Naive B cell (primary cell): ENCODE data around the gene PSMB9. TPM values are rescaled to one million over a fixed set of nuclear protein-coding genes. Genes with fewer than 3 reads are reported as not detected.

Experiments
- ATAC-seq, 2 donors: fragments of 150-1000 bp; cut with Tn5 transposase; 2 replicates each; pipeline ENCODE4 v1.10.0; 2021; ENCODE audit warnings: low read depth in 2 of 2, mild to moderate bottlenecking in 2 of 2, moderate library complexity in 2 of 2
- DNase-seq: peaks from one replicate; pipeline ENCODE4 v3.0.0; 2022
- H3K27ac Mint-ChIP-seq, 6 donors: one replicate each; pipeline ENCODE4 v1.8.0; 2020 to 2022; ENCODE audit warnings: mild to moderate bottlenecking in 6 of 6, mixed read lengths in 6 of 6, moderate library complexity in 5 of 6, inconsistent platforms in 2 of 6
- H3K27me3 Mint-ChIP-seq, 3 donors: one replicate each; pipeline ENCODE4 v1.8.0; 2021 to 2022; ENCODE audit warnings: mixed read lengths in 3 of 3, mild to moderate bottlenecking in 1 of 3
- H3K36me3 Mint-ChIP-seq, 2 donors: one replicate each; pipeline ENCODE4 v1.8.0; 2020 to 2022; ENCODE audit warnings: mixed read lengths in 2 of 2, inconsistent platforms in 1 of 2, mild to moderate bottlenecking in 1 of 2
- H3K4me1 Mint-ChIP-seq, 3 donors: one replicate each; pipeline ENCODE4 v1.8.0; 2020 to 2022; ENCODE audit warnings: mixed read lengths in 3 of 3, inconsistent platforms in 1 of 3, mild to moderate bottlenecking in 1 of 3, moderate library complexity in 1 of 3
- H3K4me3 Mint-ChIP-seq, 8 donors: one replicate each; pipeline ENCODE4 v1.8.0; 2020 to 2022; ENCODE audit warnings: mild to moderate bottlenecking in 8 of 8, mixed read lengths in 8 of 8, moderate library complexity in 8 of 8, inconsistent platforms in 2 of 8
- H3K9me3 Mint-ChIP-seq, 7 donors: one replicate each; pipeline ENCODE4 v1.8.0; 2020 to 2022; ENCODE audit warnings: mixed read lengths in 7 of 7, mild to moderate bottlenecking in 5 of 7, inconsistent platforms in 2 of 7, moderate library complexity in 1 of 7
- polyA plus RNA-seq, 6 donors: library from polyadenylated mRNA; unstranded; fragments of 300-500 nt; fragmentation: Illumina TruSeq; gene quantifications; one replicate each; pipeline ENCODE4 v1.2.3, GENCODE V29; 2021; ENCODE audit warnings: low read depth in 6 of 6

The PSMB9 gene
- polyA plus RNA-seq, 6 donors from 2014 or later: 347 to 677 (median 445) TPM

DNA sequence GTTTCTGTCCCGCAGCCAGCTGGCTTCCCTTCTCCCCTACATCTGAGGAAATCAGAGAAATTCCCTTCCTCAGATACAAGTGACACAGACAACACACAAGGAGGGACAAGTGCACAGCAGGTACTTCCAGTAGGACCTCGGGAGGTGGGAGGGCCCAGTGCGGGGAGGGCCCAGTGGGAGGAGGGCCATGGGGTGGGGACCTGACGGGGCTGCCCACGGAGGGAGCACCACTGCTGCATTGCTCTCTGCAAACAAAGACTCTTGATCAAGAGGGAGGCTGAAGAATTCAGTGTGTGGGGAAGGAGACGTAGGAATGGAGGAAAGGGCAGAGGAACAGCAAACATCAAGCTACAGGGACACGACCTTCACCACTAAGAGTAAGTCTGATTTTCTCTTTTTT lies 24.5 kb upstream of the PSMB9 start:
- H3K27ac Mint-ChIP-seq: peak overlapping the region in 2 of 6 donors; percentile 48 to 72
- ATAC-seq (no peak), DNase-seq (no peak)
- H3K36me3 Mint-ChIP-seq: peaks cover 15 to 44% of the 10 kb centered on the region in 2 donors
- peaks cover 29 to 57% (median 31%) of the 10 kb centered on the region in 3 donors for H3K4me1 Mint-ChIP-seq
- no peak overlapping the region for H3K4me3 Mint-ChIP-seq
- no peaks in the 10 kb centered on the region for H3K9me3 Mint-ChIP-seq
- no peaks in the 10 kb centered on the region for H3K27me3 Mint-ChIP-seq

DNA sequence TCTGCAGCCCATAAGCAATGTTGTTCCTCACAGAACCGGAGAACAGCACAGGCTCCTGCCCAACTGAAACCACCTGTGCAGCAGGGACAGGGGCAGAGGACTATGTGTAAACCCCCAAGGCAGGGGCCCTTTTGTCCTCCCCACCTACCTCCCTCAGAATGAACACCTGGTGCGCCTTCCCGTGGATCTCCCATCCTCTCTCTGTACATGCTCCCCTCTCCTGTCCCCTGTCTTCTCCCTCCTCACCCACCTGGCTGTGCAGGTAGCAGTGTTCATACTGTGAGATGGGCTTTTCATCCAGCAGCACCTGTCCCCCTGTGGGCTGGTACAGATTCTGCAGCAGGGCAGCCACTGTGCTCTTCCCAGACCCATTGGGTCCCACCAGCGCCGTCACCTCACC lies 24.0 kb upstream of the PSMB9 start:
- H3K36me3 Mint-ChIP-seq: peaks cover 15 to 49% of the 10 kb centered on the region in 2 donors
- H3K27ac Mint-ChIP-seq: peak overlapping the region in 2 of 6 donors; percentile 74 to 88
- H3K4me1 Mint-ChIP-seq: peaks cover 34 to 62% (median 35%) of the 10 kb centered on the region in 3 donors
- H3K27me3 Mint-ChIP-seq: no peaks in the 10 kb centered on the region
- H3K9me3 Mint-ChIP-seq: no peaks in the 10 kb centered on the region
- ATAC-seq (no peak), DNase-seq (no peak)
- no peak overlapping the region for H3K4me3 Mint-ChIP-seq

- H3K4me1 Mint-ChIP-seq: peaks cover 43 to 71% (median 44%) of the 10 kb centered on the region in 3 donors
- no peaks in the 10 kb centered on the region for H3K27me3 Mint-ChIP-seq
- H3K4me3 Mint-ChIP-seq: peak overlapping the region in 1 of 8 donors; percentile 34
- H3K9me3 Mint-ChIP-seq: no peaks in the 10 kb centered on the region
- H3K36me3 Mint-ChIP-seq: peaks cover 20 to 58% of the 10 kb centered on the region in 2 donors
- no peak for DNase-seq
- ATAC-seq: no peak
- H3K27ac Mint-ChIP-seq: peak overlapping the region in 3 of 6 donors; percentile 48 to 63 (median 55)
Measured at GRCh38 chr6:32830936-32831335, 23.1 kb upstream of the PSMB9 start.

DNA sequence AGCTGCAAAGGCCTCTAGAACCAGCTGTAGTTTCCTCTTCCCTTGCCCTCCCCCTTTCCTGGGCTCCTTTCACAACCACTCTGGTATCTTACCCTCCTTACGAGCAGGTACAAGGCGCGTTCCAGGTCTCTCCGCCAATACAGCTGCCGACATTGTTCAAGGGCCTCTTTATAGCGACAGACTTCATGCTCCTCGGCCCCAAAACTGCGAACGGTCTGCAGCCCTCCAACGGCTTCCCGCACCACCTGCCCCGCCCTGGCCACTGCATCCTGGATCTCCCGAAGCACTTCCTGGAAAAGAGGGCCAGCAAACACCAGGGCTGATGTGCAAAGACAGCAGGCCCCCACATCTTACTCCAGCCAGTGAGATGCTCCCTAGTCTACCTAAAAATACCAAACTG lies 21.5 kb upstream of the PSMB9 start:
- no peaks in the 10 kb centered on the region for H3K9me3 Mint-ChIP-seq
- DNase-seq (no peak), ATAC-seq (no peak)
- H3K4me3 Mint-ChIP-seq: no peak overlapping the region
- peaks cover 22 to 69% of the 10 kb centered on the region in 2 donors for H3K36me3 Mint-ChIP-seq
- H3K4me1 Mint-ChIP-seq: peaks cover 57 to 83% (median 60%) of the 10 kb centered on the region in 3 donors
- no peaks in the 10 kb centered on the region for H3K27me3 Mint-ChIP-seq
- H3K27ac Mint-ChIP-seq: peak overlapping the region in 1 of 6 donors; percentile 51

- H3K4me3 Mint-ChIP-seq: no peak overlapping the region
- H3K9me3 Mint-ChIP-seq: no peaks in the 10 kb centered on the region
- no peak for DNase-seq
- ATAC-seq: no peak
- H3K27ac Mint-ChIP-seq: peak overlapping the region in 3 of 6 donors; percentile 14 to 28 (median 22)
- peaks cover 22 to 69% of the 10 kb centered on the region in 2 donors for H3K36me3 Mint-ChIP-seq
- H3K27me3 Mint-ChIP-seq: no peaks in the 10 kb centered on the region
- peaks cover 59 to 83% (median 62%) of the 10 kb centered on the region in 3 donors for H3K4me1 Mint-ChIP-seq
Measured at GRCh38 chr6:32833664-32834063, 20.3 kb upstream of the PSMB9 start.

GRCh38 chr6:32835167-32835893 lies 18.7 kb upstream of the PSMB9 start:
- Mint-ChIP-seq H3K27me3 (no peaks in the 10 kb centered on the region), H3K27ac (peak overlapping the region in 2 of 6 donors; percentile 48 to 77), H3K4me1 (peaks cover 61 to 82% (median 73%) of the 10 kb centered on the region in 3 donors), H3K4me3 (peak overlapping the region in 3 of 8 donors; percentile 55 to 89 (median 61)), H3K36me3 (peaks cover 19 to 58% of the 10 kb centered on the region in 2 donors), H3K9me3 (no peaks in the 10 kb centered on the region)
- DNase-seq (no peak), ATAC-seq (no peak)

DNA sequence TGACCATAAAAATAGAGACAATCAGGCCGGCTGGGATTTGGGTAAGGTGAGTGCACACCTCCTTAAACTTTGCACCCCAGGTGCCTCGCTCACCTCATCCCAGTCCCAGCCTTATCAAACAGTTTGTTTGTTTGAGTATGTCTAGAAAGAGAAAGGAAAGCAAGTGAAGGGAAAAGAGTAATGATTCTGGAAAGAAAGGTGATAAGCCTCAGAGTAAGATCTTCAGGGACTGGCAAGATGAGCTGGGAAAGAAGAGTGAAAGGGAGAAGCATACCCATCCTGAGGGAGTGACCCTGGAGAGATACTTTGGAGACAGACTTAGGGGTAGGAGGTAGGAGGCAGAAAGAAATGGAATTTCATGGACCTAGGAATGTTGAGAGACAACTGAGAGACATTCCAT lies 17.1 kb upstream of the PSMB9 start:
- no peaks in the 10 kb centered on the region for H3K9me3 Mint-ChIP-seq
- ATAC-seq: no peak
- no peaks in the 10 kb centered on the region for H3K27me3 Mint-ChIP-seq
- H3K27ac Mint-ChIP-seq: peak overlapping the region; percentile 8 to 100 (median 92)
- H3K4me3 Mint-ChIP-seq: peak overlapping the region; percentile 72 to 98 (median 94)
- H3K36me3 Mint-ChIP-seq: peaks cover 21 to 57% of the 10 kb centered on the region in 2 donors
- peaks cover 65 to 84% (median 84%) of the 10 kb centered on the region in 3 donors for H3K4me1 Mint-ChIP-seq
- DNase-seq: no peak

- H3K4me3 Mint-ChIP-seq: peak overlapping the region; percentile 72 to 98 (median 94)
- H3K27ac Mint-ChIP-seq: peak overlapping the region; percentile 8 to 100 (median 92)
- H3K9me3 Mint-ChIP-seq: no peaks in the 10 kb centered on the region
- H3K4me1 Mint-ChIP-seq: peaks cover 71 to 89% (median 85%) of the 10 kb centered on the region in 3 donors
- H3K36me3 Mint-ChIP-seq: peaks cover 27 to 60% of the 10 kb centered on the region in 2 donors
- H3K27me3 Mint-ChIP-seq: no peaks in the 10 kb centered on the region
- DNase-seq (no peak), ATAC-seq (no peak)
Measured at GRCh38 chr6:32837651-32838113, 16.3 kb upstream of the PSMB9 start.

GRCh38 chr6:32838114-32838958 lies 15.7 kb upstream of the PSMB9 start, which contains the start of gene TAP2:
TAP2 (minus strand) TSS chr6:32838739; CDS start chr6:32838233, 506 bp downstream.
- Mint-ChIP-seq H3K9me3 (no peaks in the 10 kb centered on the region), H3K4me1 (peaks cover 72 to 90% (median 84%) of the 10 kb centered on the region in 3 donors), H3K27ac (peak within 1 kb of the TSS; percentile 93 to 100 (median 96)), H3K4me3 (peak within 1 kb of the TSS; percentile 72 to 98 (median 94)), H3K27me3 (no peaks in the 10 kb centered on the region), H3K36me3 (peaks cover 32 to 60% of the 10 kb centered on the region in 2 donors)
- ATAC-seq: peak; percentile 88 to 89
- peak; percentile 97 for DNase-seq

- ATAC-seq (no peak), DNase-seq (no peak)
- no peaks in the 10 kb centered on the region for H3K9me3 Mint-ChIP-seq
- peak overlapping the region in 5 of 6 donors; percentile 81 to 100 (median 97) for H3K27ac Mint-ChIP-seq
- H3K4me3 Mint-ChIP-seq: peak overlapping the region in 7 of 8 donors; percentile 72 to 98 (median 94)
- H3K27me3 Mint-ChIP-seq: no peaks in the 10 kb centered on the region
- H3K4me1 Mint-ChIP-seq: peaks cover 69 to 82% (median 78%) of the 10 kb centered on the region in 3 donors
- H3K36me3 Mint-ChIP-seq: peaks cover 26 to 61% of the 10 kb centered on the region in 2 donors
Measured at GRCh38 chr6:32839356-32839755, 14.6 kb upstream of the PSMB9 start.

- DNase-seq (peak; percentile 15), ATAC-seq (no peak)
- peaks cover 72 to 76% (median 74%) of the 10 kb centered on the region in 3 donors for H3K4me1 Mint-ChIP-seq
- H3K4me3 Mint-ChIP-seq: peak overlapping the region; percentile 16 to 99 (median 84)
- H3K9me3 Mint-ChIP-seq: no peaks in the 10 kb centered on the region
- H3K27me3 Mint-ChIP-seq: no peaks in the 10 kb centered on the region
- H3K27ac Mint-ChIP-seq: peak overlapping the region; percentile 80 to 100 (median 90)
- peaks cover 37 to 55% of the 10 kb centered on the region in 2 donors for H3K36me3 Mint-ChIP-seq
Measured at GRCh38 chr6:32840604-32841246, 13.3 kb upstream of the PSMB9 start.

DNA sequence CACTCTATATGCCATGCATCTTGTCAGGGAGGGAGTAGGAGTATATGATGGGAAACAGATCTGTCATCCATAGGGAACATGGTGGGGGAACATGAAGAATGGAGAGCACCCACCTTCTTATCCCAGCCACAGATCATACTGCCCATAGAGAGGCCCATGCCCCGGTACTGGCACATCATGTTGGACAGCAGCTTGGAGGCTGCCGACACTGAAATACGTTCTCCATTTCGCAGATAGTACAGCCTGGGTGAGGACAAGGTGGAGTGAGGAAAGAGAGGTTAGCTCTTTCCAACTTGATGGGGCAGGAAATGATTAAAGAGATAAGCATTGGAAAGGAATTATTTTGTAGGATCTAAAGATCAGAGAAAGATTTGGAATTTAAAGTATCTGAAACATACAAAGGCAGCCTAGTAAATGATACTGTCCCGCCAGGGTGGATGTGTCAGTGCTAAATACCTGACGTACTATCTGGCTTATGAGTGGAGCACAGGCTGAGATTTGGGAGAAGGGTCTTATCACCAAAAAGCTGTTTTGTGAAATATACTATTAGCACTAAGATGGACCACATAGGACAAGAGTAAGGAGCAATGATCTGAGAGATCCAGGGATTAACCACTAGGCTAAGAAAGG lies 11.9 kb upstream of the PSMB9 start:
- no peaks in the 10 kb centered on the region for H3K27me3 Mint-ChIP-seq
- H3K9me3 Mint-ChIP-seq: no peaks in the 10 kb centered on the region
- peaks cover 69 to 75% (median 74%) of the 10 kb centered on the region in 3 donors for H3K4me1 Mint-ChIP-seq
- peak overlapping the region in 5 of 6 donors; percentile 89 to 100 (median 93) for H3K27ac Mint-ChIP-seq
- peaks cover 40 to 50% of the 10 kb centered on the region in 2 donors for H3K36me3 Mint-ChIP-seq
- DNase-seq (no peak), ATAC-seq (no peak)
- peak overlapping the region; percentile 82 to 100 (median 98) for H3K4me3 Mint-ChIP-seq
